Measurements from ENCODE around the gene AAK1.
"Not testable (repeated sequence)": the region's sequence is repeated elsewhere in the genome, so short reads cannot be mapped to it uniquely, and the experiment has no call there.

The AAK1 gene

DNA sequence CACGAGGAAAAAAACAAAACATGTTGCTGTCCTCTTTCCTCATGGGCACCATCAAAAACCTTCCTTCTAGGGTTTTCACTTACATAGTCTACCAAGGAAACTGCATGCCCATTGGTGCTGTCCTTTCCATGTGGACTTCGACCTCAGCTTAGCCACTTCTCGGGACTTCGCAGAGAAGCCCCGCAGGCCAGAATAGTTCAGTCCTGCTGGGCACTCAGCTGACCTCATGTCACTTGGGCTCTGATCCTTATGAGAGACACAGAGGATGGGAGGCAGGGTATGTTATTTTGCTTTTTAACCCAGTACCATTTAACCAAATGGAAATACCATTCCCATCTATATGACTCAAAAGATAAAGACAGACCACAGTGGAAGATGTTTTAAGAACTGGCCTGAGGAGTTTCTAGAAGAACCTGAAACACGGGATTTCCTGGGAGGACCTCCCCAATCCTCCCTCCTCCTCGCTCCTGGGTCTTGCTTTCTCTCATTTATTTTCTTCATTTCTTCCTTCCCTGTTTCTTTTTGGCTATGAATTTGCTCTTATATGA lies 28.4 kb downstream of the AAK1 start:
- TF ChIP-seq, protein P1, sequence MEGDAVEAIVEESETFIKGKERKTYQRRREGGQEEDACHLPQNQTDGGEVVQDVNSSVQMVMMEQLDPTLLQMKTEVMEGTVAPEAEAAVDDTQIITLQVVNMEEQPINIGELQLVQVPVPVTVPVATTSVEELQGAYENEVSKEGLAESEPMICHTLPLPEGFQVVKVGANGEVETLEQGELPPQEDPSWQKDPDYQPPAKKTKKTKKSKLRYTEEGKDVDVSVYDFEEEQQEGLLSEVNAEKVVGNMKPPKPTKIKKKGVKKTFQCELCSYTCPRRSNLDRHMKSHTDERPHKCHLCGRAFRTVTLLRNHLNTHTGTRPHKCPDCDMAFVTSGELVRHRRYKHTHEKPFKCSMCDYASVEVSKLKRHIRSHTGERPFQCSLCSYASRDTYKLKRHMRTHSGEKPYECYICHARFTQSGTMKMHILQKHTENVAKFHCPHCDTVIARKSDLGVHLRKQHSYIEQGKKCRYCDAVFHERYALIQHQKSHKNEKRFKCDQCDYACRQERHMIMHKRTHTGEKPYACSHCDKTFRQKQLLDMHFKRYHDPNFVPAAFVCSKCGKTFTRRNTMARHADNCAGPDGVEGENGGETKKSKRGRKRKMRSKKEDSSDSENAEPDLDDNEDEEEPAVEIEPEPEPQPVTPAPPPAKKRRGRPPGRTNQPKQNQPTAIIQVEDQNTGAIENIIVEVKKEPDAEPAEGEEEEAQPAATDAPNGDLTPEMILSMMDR (conservative IDR thresholded peaks at IDR 0.05; ENCODE audit: low read depth): no peak
- DNase-seq (ENCODE audit: low spot score): no peak
- no peak overlapping the region for H3K27ac ChIP-seq
- CTCF ChIA-PET: no interaction called here
- POLR2A ChIA-PET (ENCODE audit: low non-redundant PET): no interaction called here

DNA sequence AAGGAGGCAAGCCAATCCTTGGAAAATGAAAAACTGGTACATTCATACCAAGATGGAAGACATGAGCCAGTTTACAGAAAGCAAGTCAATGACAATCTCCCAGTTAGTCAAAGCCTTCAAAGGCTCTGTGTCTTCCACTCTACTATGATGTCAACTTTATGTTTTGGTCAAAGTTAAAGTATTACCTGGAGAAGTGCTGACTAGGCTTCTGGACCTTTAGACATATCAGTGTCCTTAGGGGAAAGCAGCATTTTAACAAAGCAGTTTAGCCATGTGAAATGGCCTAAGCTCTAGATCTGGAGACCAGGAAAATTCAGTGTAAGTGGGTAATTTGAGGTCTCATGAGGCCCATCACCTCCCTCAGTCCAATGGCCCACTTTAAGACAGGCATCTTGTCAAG lies 30.8 kb downstream of the AAK1 start:
- ChIA-PET POLR2A (ENCODE audit: low non-redundant PET) (no interaction called here), CTCF (no interaction called here)
- no peak for DNase-seq (ENCODE audit: low spot score)
- TF ChIP-seq, protein P1 (conservative IDR thresholded peaks at IDR 0.05; ENCODE audit: low read depth): no peak
- H3K27ac ChIP-seq: no peak overlapping the region

DNA sequence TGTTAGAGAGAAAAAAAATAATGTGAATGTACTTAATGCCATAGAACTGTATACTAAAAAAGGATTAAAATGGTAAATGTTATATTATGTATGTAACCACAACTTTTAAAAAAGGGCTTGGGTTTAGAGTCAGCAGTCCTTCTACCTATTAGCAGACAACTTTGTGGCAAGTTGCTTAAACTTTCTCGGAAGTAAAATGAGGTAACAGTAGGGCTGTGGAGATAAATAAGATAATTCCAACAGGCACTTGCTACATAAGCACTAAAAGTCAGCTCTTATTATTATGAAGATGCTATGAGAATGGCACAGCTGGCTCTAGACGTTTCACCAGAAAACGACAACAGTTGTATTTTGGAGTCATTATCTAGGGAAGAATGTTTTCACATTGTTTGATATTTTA lies 31.3 kb downstream of the AAK1 start:
- no peak for DNase-seq (ENCODE audit: low spot score)
- CTCF ChIA-PET: no interaction called here
- POLR2A ChIA-PET (ENCODE audit: low non-redundant PET): no interaction called here
- no peak overlapping the region for H3K27ac ChIP-seq
- TF ChIP-seq, protein P1 (conservative IDR thresholded peaks at IDR 0.05; ENCODE audit: low read depth): no peak

DNA sequence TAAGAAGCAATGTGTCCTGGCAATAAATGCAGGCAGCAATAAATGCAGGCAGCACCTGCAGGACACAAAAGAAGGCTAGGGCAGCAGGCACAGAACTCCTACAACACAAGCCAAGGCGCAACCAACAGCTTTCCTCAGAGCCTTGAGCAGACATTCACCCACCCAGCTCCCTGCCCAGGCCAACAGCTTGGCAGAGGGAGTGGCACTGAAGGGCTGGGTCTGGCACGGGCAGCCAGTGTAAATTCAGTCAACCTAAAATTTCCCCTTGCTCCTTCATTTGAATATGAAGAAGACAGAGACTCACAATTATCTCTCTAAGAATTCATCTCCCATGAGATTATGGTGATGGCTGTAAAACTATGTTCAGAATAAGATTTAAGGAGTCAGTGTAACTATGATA lies 35.4 kb downstream of the AAK1 start:
- DNase-seq (ENCODE audit: low spot score): no peak
- no peak overlapping the region for H3K27ac ChIP-seq
- TF ChIP-seq, protein P1 (conservative IDR thresholded peaks at IDR 0.05; ENCODE audit: low read depth): no peak
- CTCF ChIA-PET: no interaction called here
- POLR2A ChIA-PET (ENCODE audit: low non-redundant PET): no interaction called here

DNA sequence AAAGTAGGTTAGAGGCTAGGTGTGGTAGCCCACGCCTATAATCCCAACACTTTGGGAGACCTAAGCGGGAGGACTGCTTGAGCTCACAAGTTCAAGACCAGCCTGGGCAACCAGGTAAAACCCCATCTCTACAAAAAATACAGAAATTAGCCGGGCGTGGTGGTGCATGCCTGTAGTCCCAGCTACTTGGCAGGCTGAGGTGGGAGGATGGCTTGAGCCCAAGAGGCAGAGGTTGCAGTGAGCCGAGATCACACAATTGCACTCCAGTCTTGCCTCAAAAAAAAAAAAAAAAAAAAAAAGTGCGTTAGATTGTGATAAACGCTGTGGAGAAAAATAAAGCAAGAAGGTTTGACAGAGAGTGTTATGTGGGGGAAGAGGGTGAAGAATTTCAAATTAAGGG lies 36.8 kb downstream of the AAK1 start:
- H3K27ac ChIP-seq; DNase-seq (ENCODE audit: low spot score); POLR2A ChIA-PET (ENCODE audit: low non-redundant PET); CTCF ChIA-PET: not testable (repeated sequence)

DNA sequence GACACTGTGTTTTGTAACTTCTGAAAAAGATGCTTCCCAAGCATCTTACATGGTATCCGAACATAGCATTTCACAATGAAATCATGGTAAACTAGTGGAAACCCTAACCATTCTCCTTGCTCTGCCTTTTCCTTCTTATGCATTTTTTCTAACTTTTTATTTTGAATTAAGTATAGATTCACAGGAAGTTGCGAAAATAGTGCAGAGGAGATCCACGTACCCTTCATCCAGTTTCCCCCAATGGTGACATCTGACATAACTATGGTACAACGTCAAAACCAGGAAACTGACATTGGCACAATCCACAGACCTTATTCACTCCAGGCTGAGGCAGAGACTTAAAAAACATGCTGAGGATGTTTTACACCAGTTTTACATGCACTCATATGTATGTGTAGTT lies 38.3 kb downstream of the AAK1 start:
- CTCF ChIA-PET: no interaction called here
- TF ChIP-seq, protein P1 (conservative IDR thresholded peaks at IDR 0.05; ENCODE audit: low read depth): no peak
- DNase-seq (ENCODE audit: low spot score): no peak
- POLR2A ChIA-PET (ENCODE audit: low non-redundant PET): no interaction called here
- no peak overlapping the region for H3K27ac ChIP-seq

DNA sequence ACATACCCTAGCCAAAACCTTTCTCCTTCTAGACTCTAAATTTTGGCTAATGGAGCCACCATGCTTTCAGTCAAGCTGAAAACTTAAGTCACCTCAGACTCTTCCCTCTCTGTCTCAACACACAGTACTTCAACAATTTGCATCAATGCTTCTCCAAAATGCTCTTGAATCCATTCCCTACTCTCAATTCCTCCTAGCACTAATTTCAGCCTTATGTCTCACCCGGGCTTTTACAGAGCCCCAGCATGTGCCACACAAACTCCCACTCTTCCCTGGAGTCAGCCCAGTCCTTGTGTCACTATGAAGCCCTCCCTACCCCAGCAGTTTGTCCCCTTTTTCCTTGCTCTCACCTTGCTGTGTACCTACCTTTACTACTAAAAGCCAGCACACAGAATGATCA lies 38.7 kb downstream of the AAK1 start:
- ChIA-PET CTCF (no interaction called here), POLR2A (ENCODE audit: low non-redundant PET) (no interaction called here)
- TF ChIP-seq, protein P1 (conservative IDR thresholded peaks at IDR 0.05; ENCODE audit: low read depth): no peak
- no peak overlapping the region for H3K27ac ChIP-seq
- DNase-seq (ENCODE audit: low spot score): no peak
